Thyroid gland (tissue), 4 donors: ENCODE data around the gene UPK3B.
"Not testable (repeated sequence)": the region's sequence is repeated elsewhere in the genome, so short reads cannot be mapped to it uniquely, and the experiment has no call there.

Experiments used
- CTCF ChIP-seq, 6 experiments: fragments of 200-600 bp in 3 of 6; fragments of 450-650 bp in 3 of 6; sonication (generic) in 3 of 6; IDR thresholded peaks; one replicate each; pipeline ENCODE4 v1.5.1; 2016 to 2019; ENCODE audit warnings: antibody characterized with exemption in 6 of 6, mild to moderate bottlenecking in 2 of 6, inconsistent platforms in 1 of 6, moderate library complexity in 1 of 6
- POLR2A ChIP-seq, 2 donors: fragments of 450-650 bp; IDR thresholded peaks; one replicate each; pipeline ENCODE4 v1.6.1; 2017; ENCODE audit warnings: antibody characterized with exemption in 2 of 2, mild to moderate bottlenecking in 2 of 2, moderate library complexity in 1 of 2

GRCh38 chr7:76464959-76465358, 45.4 kb upstream of the UPK3B start:
- TF ChIP-seq CTCF, POLR2A (IDR thresholded peaks at IDR 0.05): not testable (repeated sequence)
